Activated effector memory CD4-positive, alpha-beta T cell treated with anti-CD3 and anti-CD28 coated beads, Interleukin-2, amount 50 U/mL, for 16 hours (primary cell): ENCODE data around the gene COX15.
"Not testable (repeated sequence)": the region's sequence is repeated elsewhere in the genome, so short reads cannot be mapped to it uniquely, and the experiment has no call there.

Experiments used
- DNase-seq: peaks from one replicate; pipeline ENCODE4 v3.0.0-alpha.2; 2020

Gene COX15

GRCh38 chr10:99740260-99740659 lies 8.3 kb upstream of the COX15 start:
- DNase-seq: no peak

GRCh38 chr10:99734111-99734510 lies 2.2 kb upstream of the COX15 start:
- DNase-seq: not testable (repeated sequence)

DNA sequence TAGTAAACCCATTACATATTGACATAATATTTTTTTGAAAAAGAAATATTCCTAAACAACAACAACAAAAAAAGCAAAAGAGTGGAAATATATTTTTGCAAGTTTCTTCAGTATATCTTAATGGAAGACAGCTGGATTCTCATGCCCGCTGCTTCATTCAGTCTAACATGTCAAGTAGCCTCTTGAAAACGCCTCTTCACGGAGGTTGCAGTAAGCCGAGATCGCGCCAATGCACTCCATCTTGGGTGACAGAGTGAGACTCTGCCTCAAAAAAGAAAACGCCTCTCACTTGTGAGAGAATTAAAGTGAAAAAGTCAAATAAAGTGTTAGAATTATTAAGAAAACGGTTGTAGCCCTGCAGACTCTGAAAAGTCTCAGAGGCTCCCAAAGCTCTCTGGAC lies 1.4 kb upstream of the COX15 start:
- no peak for DNase-seq

DNA sequence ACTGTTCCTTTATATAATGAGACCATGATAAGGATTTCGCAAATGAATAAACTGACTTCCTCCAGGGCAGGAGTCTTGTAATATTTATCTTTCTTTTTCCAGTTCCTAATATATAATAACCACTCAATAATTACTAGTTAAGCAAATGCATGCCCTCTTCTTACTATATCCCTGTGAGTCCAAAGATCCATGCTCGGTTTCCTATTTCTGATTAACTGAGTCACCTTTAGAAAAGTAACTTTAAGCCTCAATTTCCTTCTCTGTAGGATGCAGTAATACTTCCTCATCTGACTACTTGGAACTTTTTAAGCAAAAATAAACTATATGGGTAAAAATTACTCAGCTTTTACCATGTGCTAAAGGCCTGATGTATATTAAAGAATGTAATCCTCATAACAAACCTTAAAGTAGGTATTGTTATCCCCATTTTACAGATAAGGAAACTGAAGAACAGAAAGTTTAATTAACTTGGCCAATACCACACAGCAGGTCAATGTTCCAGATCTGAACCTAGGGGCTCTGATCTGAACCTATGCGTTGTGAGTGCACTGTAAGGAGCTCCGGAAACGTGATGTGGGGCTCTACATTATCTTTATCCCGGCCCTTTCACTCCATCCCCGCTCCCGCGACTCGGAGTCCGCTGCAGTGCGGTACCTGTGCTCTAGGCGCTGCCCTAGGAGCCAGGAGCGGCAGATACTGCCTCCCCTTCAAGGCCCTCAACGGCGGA lies 458 bp downstream of the COX15 start:
- no peak for DNase-seq

- no peak for DNase-seq
Measured at GRCh38 chr10:99730026-99730425, 1.9 kb downstream of the COX15 start.

- DNase-seq: no peak
Measured at GRCh38 chr10:99720387-99720786, 11.5 kb downstream of the COX15 start.

DNA sequence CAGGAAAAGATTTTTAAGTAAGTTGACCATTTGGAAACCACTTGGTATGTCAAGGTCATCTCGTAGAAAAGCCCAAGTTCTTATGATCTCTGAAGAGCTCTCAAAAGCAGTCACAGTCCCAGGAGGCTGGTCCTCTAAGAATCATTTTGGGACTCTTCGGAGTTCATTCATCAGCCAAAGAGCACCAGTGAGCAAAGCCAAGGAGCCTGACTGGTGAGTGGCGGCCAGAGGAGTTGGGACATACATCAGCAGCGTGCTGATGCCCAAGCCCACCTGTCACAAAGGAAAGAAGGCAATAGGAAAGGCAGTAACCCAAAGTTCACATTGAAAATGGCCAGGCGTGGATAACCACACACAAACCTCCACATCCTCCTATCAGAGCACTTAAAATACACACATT lies 17.5 kb downstream of the COX15 start:
- DNase-seq: no peak

DNA sequence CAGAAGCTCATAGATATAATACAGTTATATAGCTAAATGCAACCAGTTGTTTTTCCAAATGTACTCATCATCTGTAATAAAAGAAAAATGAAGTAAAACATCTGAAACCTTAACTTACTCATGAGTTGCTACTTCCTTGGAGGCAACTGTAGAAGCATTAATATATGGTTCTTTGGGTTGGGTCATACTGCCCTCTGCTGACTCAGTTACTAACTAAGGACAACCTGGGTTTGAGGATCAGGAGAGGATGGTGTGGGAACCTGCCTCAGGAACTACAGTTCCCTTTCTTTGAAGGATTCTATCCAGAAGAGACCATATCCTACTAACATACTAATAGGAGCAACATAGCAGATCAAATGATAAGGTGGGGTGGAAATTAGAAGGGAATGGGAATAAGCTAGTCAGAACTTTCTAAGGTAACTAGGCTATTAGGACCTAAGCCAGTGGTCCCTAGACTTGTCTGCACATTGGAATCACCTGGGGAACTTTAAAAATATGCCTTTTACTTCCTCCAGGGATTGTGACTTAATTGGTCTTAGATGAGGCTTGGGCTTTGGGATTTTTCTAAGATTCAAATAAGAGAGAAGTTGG lies 20.7 kb downstream of the COX15 start:
- DNase-seq: no peak

GRCh38 chr10:99709480-99710229 lies 22.3 kb downstream of the COX15 start:
- DNase-seq: no peak

- no peak for DNase-seq
Measured at GRCh38 chr10:99708428-99709012, 23.4 kb downstream of the COX15 start.

DNA sequence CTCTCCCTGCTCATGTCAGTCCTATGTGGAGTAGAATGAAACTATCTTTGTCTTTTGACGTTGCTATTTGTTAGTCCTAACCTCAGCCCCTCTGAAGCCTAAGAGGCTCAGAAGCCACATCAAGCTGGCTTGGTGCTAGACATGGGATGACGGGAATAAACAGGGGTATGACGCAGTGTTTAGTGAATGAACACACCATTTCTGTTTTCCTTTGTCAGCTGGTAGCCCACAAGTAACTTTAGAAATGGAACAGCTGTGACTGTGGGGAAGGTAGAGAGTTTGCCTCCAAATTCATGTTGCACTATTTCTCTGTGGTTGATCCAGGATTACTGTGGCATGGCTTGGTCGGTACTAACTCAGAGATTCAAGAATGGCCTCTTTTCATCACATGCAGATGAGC lies 31.3 kb downstream of the COX15 start:
- no peak for DNase-seq

DNA sequence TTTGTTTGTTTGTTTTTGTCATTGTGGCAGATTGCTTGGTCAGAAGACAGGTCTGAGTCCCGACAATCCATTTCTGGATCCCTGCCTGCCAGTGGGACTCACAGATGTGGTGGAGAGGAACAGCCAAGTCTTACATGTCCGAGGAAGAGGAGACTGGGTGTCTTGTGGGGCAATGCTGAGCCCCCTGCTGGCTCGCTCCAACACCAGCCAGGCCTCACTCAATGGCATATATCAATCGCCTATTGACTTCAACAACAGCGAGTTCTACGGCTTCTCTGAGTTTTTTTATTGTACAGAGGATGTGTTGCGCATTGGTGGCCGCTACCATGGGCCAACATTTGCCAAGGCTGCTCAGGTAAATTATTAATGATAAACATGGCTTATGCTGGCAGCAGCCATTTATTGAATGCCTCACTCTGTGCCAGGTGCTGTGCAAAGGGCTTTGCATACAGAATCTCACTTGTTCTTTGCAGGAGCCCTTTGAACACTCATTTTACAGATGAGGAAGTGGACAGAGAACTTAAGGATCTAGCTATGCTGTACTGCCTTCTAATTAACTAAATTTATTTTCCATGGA lies 33.3 kb downstream of the COX15 start:
- DNase-seq: no peak

DNA sequence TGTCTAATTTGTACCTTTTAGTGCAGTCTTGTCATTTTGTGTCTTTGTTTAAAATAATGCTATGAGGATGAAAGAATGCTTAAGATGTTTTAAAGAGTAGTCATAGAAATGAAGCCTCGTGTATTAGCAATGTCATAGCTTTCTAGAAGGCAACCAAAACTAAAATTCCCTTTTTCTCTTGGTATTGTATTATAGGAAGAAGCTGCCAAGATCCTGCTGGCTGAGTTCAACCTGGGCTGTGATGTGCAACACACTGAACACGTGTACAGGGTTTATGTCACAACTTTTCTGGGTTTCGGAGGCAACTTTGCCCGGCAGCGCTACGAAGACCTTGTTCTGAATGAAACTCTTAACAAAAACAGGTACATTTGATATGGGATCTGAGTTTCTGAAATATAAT lies 36.2 kb downstream of the COX15 start:
- DNase-seq: no peak

DNA sequence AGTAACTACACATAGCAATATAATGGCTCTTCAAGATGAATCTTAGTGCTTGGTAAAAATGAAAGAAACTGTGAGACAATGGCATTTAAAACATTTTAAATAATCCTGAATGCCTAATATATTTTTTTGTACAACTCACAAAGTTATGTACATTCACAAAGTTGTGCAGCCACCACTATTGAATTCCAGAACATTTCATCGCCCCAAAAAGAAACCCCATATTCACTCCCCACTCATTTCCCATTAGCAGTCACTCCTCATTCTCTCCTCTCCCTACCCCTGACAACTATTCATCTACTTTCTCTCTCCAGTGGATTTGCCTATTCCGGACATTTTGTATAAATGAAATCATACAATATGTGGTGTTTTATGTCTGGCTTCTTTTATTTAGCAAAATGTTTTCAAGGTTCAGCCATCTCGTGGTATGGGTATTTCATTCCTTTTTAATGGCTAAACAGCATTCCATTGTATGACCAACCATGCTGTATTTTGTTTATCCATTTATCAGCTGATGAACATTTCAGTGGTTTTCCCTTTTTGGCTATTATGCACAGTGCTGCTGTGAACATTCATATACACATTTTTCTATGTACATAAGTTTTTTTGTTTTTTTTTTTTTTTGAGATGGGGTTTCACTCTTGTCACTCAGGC lies 37.9 kb downstream of the COX15 start:
- DNase-seq: no peak

DNA sequence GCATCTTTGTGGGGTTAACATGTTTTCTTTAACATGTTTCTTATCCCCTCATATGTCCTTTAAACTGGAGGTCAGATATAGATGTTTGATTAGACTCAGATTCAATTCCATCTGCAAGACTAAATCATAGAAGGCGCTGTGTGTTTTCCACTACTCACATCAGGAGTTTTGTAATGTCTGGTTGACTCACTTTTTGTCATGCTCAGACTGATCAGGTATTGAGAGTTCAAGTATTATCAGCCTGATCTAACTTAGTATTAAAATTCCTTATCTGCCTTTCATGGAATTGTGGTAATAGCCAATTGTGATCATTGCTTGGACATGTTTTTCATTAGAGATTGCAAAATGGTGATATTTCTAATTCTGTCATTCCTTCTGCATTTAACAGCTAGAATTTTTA lies 42.5 kb downstream of the COX15 start:
- no peak for DNase-seq

GRCh38 chr10:99685597-99685967 lies 46.3 kb downstream of the COX15 start:
- DNase-seq: no peak

- no peak for DNase-seq
Measured at GRCh38 chr10:99682752-99683151, 49.2 kb downstream of the COX15 start.
